Measurements from ENCODE around the gene FRAS1.
"Not testable (repeated sequence)": the region's sequence is repeated elsewhere in the genome, so short reads cannot be mapped to it uniquely, and the experiment has no call there.

DNA sequence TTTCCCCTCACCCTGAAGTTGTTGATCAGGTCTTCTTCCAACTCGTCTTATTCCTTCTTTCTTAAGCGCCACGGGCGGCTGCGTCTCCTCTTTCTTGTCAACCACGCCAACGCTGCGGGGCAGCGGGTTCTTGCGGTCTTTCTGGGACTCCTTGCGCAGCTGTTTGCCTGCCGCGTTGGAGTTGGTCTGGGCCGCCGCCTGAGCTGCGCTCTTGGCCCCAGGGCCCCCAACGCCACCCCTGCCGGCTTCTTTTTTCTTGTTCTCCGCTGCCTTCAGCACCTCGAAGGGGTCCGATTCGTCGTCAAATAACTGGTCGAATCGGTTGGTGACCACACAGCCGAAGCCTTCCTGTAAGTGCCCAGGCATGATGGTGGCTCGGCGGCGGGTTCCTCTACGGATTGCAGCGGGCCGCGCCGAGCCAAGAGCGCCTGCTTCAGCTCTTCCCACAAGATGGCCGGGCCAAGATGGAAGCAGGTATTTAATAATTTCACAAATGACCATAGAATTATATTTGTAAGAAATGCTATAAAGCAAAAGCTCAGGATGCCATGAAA is 124.6 kb downstream of the FRAS1 start:
- not testable (repeated sequence) for TF ChIP-seq POLR2A, EP300 (IDR thresholded peaks at IDR 0.05)
- TF ChIP-seq, protein P1, sequence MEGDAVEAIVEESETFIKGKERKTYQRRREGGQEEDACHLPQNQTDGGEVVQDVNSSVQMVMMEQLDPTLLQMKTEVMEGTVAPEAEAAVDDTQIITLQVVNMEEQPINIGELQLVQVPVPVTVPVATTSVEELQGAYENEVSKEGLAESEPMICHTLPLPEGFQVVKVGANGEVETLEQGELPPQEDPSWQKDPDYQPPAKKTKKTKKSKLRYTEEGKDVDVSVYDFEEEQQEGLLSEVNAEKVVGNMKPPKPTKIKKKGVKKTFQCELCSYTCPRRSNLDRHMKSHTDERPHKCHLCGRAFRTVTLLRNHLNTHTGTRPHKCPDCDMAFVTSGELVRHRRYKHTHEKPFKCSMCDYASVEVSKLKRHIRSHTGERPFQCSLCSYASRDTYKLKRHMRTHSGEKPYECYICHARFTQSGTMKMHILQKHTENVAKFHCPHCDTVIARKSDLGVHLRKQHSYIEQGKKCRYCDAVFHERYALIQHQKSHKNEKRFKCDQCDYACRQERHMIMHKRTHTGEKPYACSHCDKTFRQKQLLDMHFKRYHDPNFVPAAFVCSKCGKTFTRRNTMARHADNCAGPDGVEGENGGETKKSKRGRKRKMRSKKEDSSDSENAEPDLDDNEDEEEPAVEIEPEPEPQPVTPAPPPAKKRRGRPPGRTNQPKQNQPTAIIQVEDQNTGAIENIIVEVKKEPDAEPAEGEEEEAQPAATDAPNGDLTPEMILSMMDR (IDR thresholded peaks at IDR 0.05): not testable (repeated sequence)

Data from ovary (tissue), 3 donors.